GM18951 (cell line): ENCODE data around the gene FAM209A.

ENCODE experiments used
- POLR2A ChIP-seq: IDR thresholded peaks from 4 replicates; pipeline ENCODE4 v1.6.1; 2011; ENCODE audit warnings: mild to moderate bottlenecking; ENCODE audit not compliant: insufficient read length, insufficient read depth; ENCODE audit errors: extremely low read depth
- in situ Hi-C: fragments of 300-500 bp; cut with MboI; formaldehyde crosslinking; loops from one replicate; pipeline ENCODE4 v1.12.0; 2022; ENCODE audit warnings: low sequenced_read_pairs, mixed read lengths, inconsistent platforms; ENCODE audit not compliant: unreplicated experiment

Gene FAM209A

GRCh38 chr20:56565511-56565910 lies 41.0 kb downstream of the FAM209A start:
- in situ Hi-C loops, result no loop called here
- TF ChIP-seq POLR2A, result no peak

GRCh38 chr20:56566621-56567020 lies 42.1 kb downstream of the FAM209A start:
- TF ChIP-seq POLR2A, result no peak
- in situ Hi-C loops, result no loop called here

DNA sequence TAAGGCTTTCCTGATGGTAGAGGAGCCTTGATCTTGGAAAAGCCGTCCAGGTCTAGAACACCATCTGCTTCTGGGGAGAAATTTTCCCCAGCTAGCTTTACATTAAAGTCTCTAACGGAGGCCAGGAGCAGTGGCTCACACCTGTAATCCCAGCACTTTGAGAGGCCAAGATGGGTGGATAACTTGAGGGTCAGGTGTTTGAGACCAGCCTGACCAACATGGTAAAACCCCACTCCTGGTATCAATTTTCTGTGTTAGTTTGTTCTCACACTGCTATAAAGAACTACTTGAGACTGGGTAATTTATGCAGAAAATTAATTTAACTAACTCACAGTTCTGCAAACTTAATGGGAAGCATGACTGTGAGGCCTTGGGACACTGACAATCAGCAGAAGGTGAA lies 46.3 kb downstream of the FAM209A start:
- in situ Hi-C loops, result no loop called here
- no peak for TF ChIP-seq POLR2A

DNA sequence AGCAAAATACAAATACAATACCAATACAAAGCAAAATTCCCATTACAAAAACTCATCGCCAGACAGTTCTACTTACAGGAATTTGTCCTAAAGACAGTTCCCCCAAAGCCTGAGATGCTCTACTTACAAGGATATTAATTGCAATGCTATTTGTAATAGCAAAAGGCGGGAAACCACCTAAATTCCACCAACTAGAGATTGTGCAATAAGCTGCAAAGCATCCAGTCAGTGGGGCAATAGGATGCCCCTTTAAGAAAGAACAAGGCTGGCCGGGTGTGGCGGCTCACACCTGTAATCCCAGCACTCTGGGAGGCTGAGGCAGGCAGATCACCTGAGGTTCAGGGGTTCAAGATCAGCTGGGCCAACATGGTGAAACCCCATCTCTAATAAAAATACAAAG lies 47.6 kb downstream of the FAM209A start:
- TF ChIP-seq POLR2A, result no peak
- in situ Hi-C loops, result no loop called here

- no peak for TF ChIP-seq POLR2A
- in situ Hi-C loops, result no loop called here
These were observed 49.4 kb downstream of the FAM209A start for GRCh38 chr20:56573986-56574385.

- no peak for TF ChIP-seq POLR2A
- in situ Hi-C loops, result no loop called here
These were observed 50.1 kb downstream of the FAM209A start for GRCh38 chr20:56574531-56575142.

GRCh38 chr20:56575157-56575556 lies 50.6 kb downstream of the FAM209A start:
- TF ChIP-seq POLR2A, result no peak
- in situ Hi-C loops, result no loop called here
